Measurements from ENCODE around the gene PALM. TPM values are rescaled to one million over a fixed set of nuclear protein-coding genes. Genes with fewer than 3 reads are reported as not detected.

The PALM gene
- total and polyA plus RNA-seq, 9 of the 15 experiments (the other 6 are each of a cell fraction or from before 2014, with no cell fraction given): 0.04 to 6.6 (median 1.7) TPM

DNA sequence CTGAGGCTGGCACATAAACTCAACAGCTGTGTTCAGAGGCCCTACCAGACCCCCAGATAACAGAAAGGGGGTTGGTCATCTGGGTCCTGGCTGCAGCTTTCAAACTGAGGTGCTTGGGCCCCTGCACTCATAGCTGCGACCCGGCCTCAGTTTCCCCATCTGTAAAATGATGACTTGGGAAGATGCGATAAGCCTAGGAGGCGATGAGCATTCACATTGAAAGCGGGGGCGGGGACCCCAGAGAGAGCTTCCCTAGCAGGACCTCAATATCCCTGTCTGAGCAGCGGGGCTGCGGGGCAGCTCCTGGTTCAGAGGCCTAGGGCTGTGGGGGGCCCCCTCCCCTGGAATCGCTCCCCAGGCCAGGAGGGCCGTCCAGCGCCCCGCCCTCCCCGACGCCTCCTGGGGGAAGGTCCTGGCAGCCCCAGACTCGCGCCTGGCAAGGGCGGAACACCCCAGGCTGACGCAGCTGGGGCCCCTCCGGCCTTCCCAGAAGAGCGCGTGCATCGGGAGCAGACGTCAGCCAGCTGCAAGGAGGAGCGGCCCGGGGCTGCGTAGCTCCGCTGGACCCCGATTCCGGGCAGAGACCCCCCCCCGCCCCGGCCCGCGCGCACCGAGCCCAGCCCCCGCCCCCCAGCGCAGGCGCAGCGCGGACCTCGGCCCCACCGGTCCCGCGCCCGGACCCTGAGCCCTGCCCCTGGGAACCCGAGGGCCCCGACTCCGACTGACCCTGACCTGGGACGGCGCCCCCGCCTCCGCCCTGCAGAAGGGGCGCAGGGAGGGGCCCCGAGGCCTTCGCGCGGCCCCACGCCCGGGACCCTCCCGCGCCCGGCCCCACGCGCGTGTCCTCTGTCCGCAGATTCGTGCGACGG lies 29.1 kb upstream of the PALM start (continued):
- TF ChIP-seq, protein P1, sequence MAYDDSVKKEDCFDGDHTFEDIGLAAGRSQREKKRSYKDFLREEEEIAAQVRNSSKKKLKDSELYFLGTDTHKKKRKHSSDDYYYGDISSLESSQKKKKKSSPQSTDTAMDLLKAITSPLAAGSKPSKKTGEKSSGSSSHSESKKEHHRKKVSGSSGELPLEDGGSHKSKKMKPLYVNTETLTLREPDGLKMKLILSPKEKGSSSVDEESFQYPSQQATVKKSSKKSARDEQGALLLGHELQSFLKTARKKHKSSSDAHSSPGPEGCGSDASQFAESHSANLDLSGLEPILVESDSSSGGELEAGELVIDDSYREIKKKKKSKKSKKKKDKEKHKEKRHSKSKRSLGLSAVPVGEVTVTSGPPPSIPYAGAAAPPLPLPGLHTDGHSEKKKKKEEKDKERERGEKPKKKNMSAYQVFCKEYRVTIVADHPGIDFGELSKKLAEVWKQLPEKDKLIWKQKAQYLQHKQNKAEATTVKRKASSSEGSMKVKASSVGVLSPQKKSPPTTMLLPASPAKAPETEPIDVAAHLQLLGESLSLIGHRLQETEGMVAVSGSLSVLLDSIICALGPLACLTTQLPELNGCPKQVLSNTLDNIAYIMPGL (CRISPR knock-in tag; IDR thresholded peaks at IDR 0.05): no peak
- TF ChIP-seq BRF2 (IDR thresholded peaks at IDR 0.05; ENCODE audit: borderline replicate concordance, insufficient read depth, insufficient read length): no peak
- no peak for TF ChIP-seq NR2F6 (CRISPR knock-in tag; IDR thresholded peaks at IDR 0.05)
- TF ChIP-seq NFE2L1 (tag; IDR thresholded peaks at IDR 0.05; ENCODE audit: borderline replicate concordance, low read depth): no peak
- no peak for TF ChIP-seq DLX4 (CRISPR knock-in tag; IDR thresholded peaks at IDR 0.05)
- TF ChIP-seq, protein P2, sequence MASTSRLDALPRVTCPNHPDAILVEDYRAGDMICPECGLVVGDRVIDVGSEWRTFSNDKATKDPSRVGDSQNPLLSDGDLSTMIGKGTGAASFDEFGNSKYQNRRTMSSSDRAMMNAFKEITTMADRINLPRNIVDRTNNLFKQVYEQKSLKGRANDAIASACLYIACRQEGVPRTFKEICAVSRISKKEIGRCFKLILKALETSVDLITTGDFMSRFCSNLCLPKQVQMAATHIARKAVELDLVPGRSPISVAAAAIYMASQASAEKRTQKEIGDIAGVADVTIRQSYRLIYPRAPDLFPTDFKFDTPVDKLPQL (IDR thresholded peaks at IDR 0.05; ENCODE audit: extremely low read depth, insufficient read length): no peak
- no peak for TF ChIP-seq ZFP30 (CRISPR knock-in tag; IDR thresholded peaks at IDR 0.05; ENCODE audit: borderline replicate concordance)
- no peak for TF ChIP-seq KDM5B (IDR thresholded peaks at IDR 0.05; ENCODE audit: insufficient replicate concordance, low read depth, low read length)
- no peak for TF ChIP-seq PRMT5 (CRISPR knock-in tag; IDR thresholded peaks at IDR 0.05)
- TF ChIP-seq EGR1 (conservative IDR thresholded peaks at IDR 0.05): peak; percentile 52
- no peak for TF ChIP-seq DNMT1 (IDR thresholded peaks at IDR 0.05)
- TF ChIP-seq NEUROD1 (IDR thresholded peaks at IDR 0.05; ENCODE audit: borderline replicate concordance, low read depth, low read length, partially characterized antibody): peak; percentile 9
- TF ChIP-seq ESRRA (IDR thresholded peaks at IDR 0.05; ENCODE audit: borderline replicate concordance, low read depth): no peak
- 0 out of 2 replicates have a peak, but pooled peaks have one; percentile 2 for TF ChIP-seq NFE2 (IDR thresholded peaks at IDR 0.05; ENCODE audit: low read depth)
- no peak for TF ChIP-seq SUPT5H (IDR thresholded peaks at IDR 0.05)
- no peak; the same call in 1 of the 2 replicates for TF ChIP-seq ZBTB1 (CRISPR knock-in tag; IDR thresholded peaks at IDR 0.05; ENCODE audit: borderline replicate concordance, low read depth)
- TF ChIP-seq BDP1 (IDR thresholded peaks at IDR 0.05; ENCODE audit: insufficient read depth, insufficient read length): no peak
- TF ChIP-seq CHD1 (IDR thresholded peaks at IDR 0.05; ENCODE audit: low read length): no peak
- TF ChIP-seq, protein P3, sequence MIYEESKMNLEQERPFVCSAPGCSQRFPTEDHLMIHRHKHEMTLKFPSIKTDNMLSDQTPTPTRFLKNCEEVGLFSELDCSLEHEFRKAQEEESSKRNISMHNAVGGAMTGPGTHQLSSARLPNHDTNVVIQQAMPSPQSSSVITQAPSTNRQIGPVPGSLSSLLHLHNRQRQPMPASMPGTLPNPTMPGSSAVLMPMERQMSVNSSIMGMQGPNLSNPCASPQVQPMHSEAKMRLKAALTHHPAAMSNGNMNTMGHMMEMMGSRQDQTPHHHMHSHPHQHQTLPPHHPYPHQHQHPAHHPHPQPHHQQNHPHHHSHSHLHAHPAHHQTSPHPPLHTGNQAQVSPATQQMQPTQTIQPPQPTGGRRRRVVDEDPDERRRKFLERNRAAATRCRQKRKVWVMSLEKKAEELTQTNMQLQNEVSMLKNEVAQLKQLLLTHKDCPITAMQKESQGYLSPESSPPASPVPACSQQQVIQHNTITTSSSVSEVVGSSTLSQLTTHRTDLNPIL (CRISPR knock-in tag; IDR thresholded peaks at IDR 0.05): no peak

Measured in K562 (cell line).